GM12878 (cell line): ENCODE measurements around the gene SCUBE3. TPM values are rescaled to one million over a fixed set of nuclear protein-coding genes. Genes with fewer than 3 reads are reported as not detected.

Experiments used
- ATAC-seq: fragments of 200-7000 bp; cut with Tn5 transposase; 3 replicates; pipeline ENCODE4 v1.9.1; 2020; ENCODE audit warnings: mild to moderate bottlenecking, moderate library complexity
- BruUV-seq: library from RNA; stranded (reverse); fragments of 400-500 nt; replicated peaks from 2 replicates; lab custom pipeline; 2021; lab: Mats Ljungman, UMichigan
- CTCF ChIA-PET: fragments of 300-600 bp; sonication (Branson Sonifier 250); formaldehyde crosslinking; extraction: SDS; loops from one replicate; lab custom pipeline; 2021; ENCODE audit warnings: inconsistent platforms; lab: Yijun Ruan, JAX
- POLR2A ChIA-PET: fragments of 350-600 bp; formaldehyde crosslinking; extraction: SDS; loops from one replicate; lab custom pipeline; 2021; ENCODE audit warnings: inconsistent platforms; lab: Charles Lee
- RAD21 ChIA-PET: fragments of 300-600 bp; sonication (Branson Sonifier 250); formaldehyde crosslinking; loops from one replicate; lab custom pipeline; 2023; ENCODE audit warnings: antibody characterized with exemption; ENCODE audit not compliant: unreplicated experiment; lab: Charles Lee
- SMC1A ChIA-PET: fragments of 300-600 bp; sonication (Branson Sonifier 250); formaldehyde crosslinking; loops from one replicate; lab custom pipeline; 2023; ENCODE audit not compliant: unreplicated experiment, uncharacterized antibody; lab: Charles Lee
- DNase-seq: peaks from one replicate; pipeline ENCODE4 v3.0.0-alpha.2; 2011; ENCODE audit warnings: low read depth, low spot score
- FAIRE-seq: peaks from 3 replicates; lab custom pipeline; 2011; peaks lifted over from hg19 to GRCh38; lab: Jason Lieb, UNC
- H2AFZ ChIP-seq: 2 replicates; pipeline ENCODE4 v1.6.0; 2011; ENCODE audit warnings: low read depth, low read length, control low read depth; ENCODE audit not compliant: control insufficient read depth
- H3K27ac ChIP-seq: 2 replicates; pipeline ENCODE4 v1.5.1; 2011; ENCODE audit warnings: control low read depth; ENCODE audit not compliant: control insufficient read depth, insufficient read depth
- H3K27me3 ChIP-seq, 2 experiments: replicated peaks in 1 of 2; 2 replicates each; pipeline versions ENCODE4 v1.6.0 to v1.6.1; 2011; ENCODE audit warnings: low read length in 1 of 2; ENCODE audit not compliant: control insufficient read depth in 2 of 2, insufficient read depth in 2 of 2
- H3K36me3 ChIP-seq, 2 experiments: 2 replicates each; pipeline ENCODE4 v1.5.1; 2011; ENCODE audit warnings: low read length in 1 of 2; ENCODE audit not compliant: control insufficient read depth in 2 of 2, insufficient read depth in 2 of 2
- H3K4me1 ChIP-seq: 2 replicates; pipeline ENCODE4 v1.6.1; 2011; ENCODE audit warnings: mild to moderate bottlenecking, low read length, moderate library complexity, mixed read lengths; ENCODE audit not compliant: control insufficient read depth, insufficient read depth
- H3K4me2 ChIP-seq: 2 replicates; pipeline ENCODE4 v1.6.0; 2011; ENCODE audit warnings: control low read depth; ENCODE audit not compliant: control insufficient read depth, insufficient read depth
- H3K4me3 ChIP-seq: fragments of 200-600 bp; sonication (generic); 2 replicates; pipeline ENCODE4 v1.5.1; 2016
- H3K79me2 ChIP-seq: 2 replicates; pipeline ENCODE4 v1.6.0; 2011; ENCODE audit warnings: low read length; ENCODE audit not compliant: control insufficient read depth, insufficient read depth
- H3K9ac ChIP-seq: 2 replicates; pipeline ENCODE4 v1.8.0; 2011; ENCODE audit warnings: low read length, control low read depth, mixed read lengths; ENCODE audit not compliant: control insufficient read depth, insufficient read depth
- H3K9me3 ChIP-seq: replicated peaks from 3 replicates; pipeline ENCODE4 v1.5.1; 2011; ENCODE audit warnings: mild to moderate bottlenecking, low read length; ENCODE audit not compliant: control insufficient read depth, insufficient read depth
- H4K20me1 ChIP-seq: 2 replicates; pipeline ENCODE4 v1.6.0; 2011; ENCODE audit not compliant: control insufficient read depth, insufficient read depth
- BHLHE40 ChIP-seq, 2 experiments: fragments of 450-650 bp in 1 of 2; IDR thresholded peaks; 2 replicates each; pipeline ENCODE4 v1.6.1; 2011 to 2017; ENCODE audit warnings: low read depth in 2 of 2, borderline replicate concordance in 1 of 2, improper control_type of control experiment in 1 of 2, low read length in 1 of 2, mild to moderate bottlenecking in 1 of 2
- BMI1 ChIP-seq: fragments of 450-650 bp; IDR thresholded peaks from 2 replicates; pipeline ENCODE4 v1.6.1; 2016; ENCODE audit warnings: mild to moderate bottlenecking, moderate library complexity, borderline replicate concordance
- SPI1 ChIP-seq: IDR thresholded peaks from 2 replicates; pipeline ENCODE4 v1.6.1; 2011; ENCODE audit warnings: low read depth, mild to moderate bottlenecking, low read length, moderate library complexity, borderline replicate concordance; ENCODE audit not compliant: insufficient read depth
- WGBS: methylation state at CpG from one replicate; pipeline ENCODE4 v1.1.6; 2016; ENCODE audit warnings: low lambda C conversion rate; ENCODE audit not compliant: insufficient replicate concordance, insufficient coverage; ENCODE audit errors: missing lambda C conversion rate; 5-methylcytosine and 5-hydroxymethylcytosine counted together
- in situ Hi-C: fragments of 300-500 bp; cut with MboI; formaldehyde crosslinking; loops from 9 replicates; pipeline ENCODE4 v1.14.3; 2018; ENCODE audit warnings: mixed read lengths
- intact Hi-C: fragments of 100-400 bp; cut with micrococcal nuclease; formaldehyde crosslinking; loops from one replicate; pipeline ENCODE4 v1.14.2; 2022; ENCODE audit not compliant: unreplicated experiment
- polyA plus RNA-seq, 11 experiments: library from polyadenylated mRNA; depleted of rRNA in 4 of 11; unstranded in 6 of 11; stranded (reverse) in 5 of 11; fragments of >200 nt; fragmentation: Nextera tagmentation in 4 of 11; fragmentation: Illumina TruSeq in 1 of 11; extraction: Ambion mirVana in 4 of 11; extraction: Trizol in 1 of 11; gene quantifications; 1 replicate in 1 of 11; 2 replicates in 10 of 11; pipeline versions ENCODE4 v1.2.1 to v1.2.3, GENCODE V29; 2011 to 2016; ENCODE audit warnings: inconsistent platforms in 2 of 11, missing spikeins in 2 of 11, low read depth in 1 of 11
- total RNA-seq, 4 experiments: library from RNA; depleted of rRNA in 3 of 4; stranded (reverse); fragments of >200 nt in 3 of 4; fragmentation: Illumina TruSeq in 1 of 4; extraction: Trizol in 1 of 4; gene quantifications; 2 replicates each; pipeline versions ENCODE4 v1.2.1 to v1.2.3, GENCODE V29; 2013 to 2021
- TF ChIP-seq, protein P1 (sequence below): IDR thresholded peaks from 2 replicates; pipeline ENCODE4 v1.6.1; 2012; ENCODE audit warnings: low read depth, low read length, improper control_type of control experiment

The SCUBE3 gene
- total and polyA plus RNA-seq, 10 of the 15 experiments (the other 5 are each of a cell fraction or from before 2014, with no cell fraction given), result under 0.01 to 0.20 (median 0.07) TPM; not detected in 4

DNA sequence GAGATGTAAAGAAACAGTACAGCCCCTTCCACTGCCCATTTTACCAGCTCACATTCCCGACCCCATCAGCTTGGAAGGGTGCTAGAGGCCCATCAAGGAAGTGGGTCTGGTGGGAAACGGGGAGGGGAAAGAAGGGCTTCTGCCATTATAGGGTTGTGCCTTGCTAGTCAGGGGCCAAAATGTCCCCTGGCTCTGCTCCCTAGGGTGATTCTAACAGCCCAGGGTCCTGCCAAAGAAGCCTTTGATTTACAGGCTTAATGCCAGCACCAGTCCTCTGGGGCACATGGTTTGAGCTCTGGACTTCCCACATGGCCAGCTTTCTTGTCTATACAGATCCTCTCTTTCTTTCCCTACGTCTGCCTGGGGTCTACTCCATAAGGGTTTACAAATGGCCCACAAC lies 35.2 kb downstream of the SCUBE3 start:
- Histone ChIP-seq H3K9me3 (no peaks in the 10 kb centered on the region), H3K4me3 (0 out of 2 replicates have a peak overlapping the region, but pooled peaks have one; percentile 54), H3K36me3 (no peaks in the 10 kb centered on the region), H3K79me2 (peaks cover 3% of the 10 kb centered on the region; the same call in 1 of the 2 replicates), H2AFZ (0 out of 2 replicates have a peak overlapping the region, but pooled peaks have one; percentile 18), H3K9ac (no peak overlapping the region), H3K27ac (peak overlapping the region; percentile 75), H3K27me3 (no peaks in the 10 kb centered on the region), H3K4me1 (peaks cover 29% of the 10 kb centered on the region), H3K4me2 (peak overlapping the region; percentile 76), H4K20me1 (no peaks in the 10 kb centered on the region)
- ChIA-PET SMC1A (interaction anchor here (0.8 to 1.2 kb wide), 3 partner anchors 9 to 252 kb away, joined by 3 read pairs; no protein-coding TSS in a partner anchor), POLR2A (interaction anchor here (1.6 kb wide), 1 partner anchor 9 kb away, joined by 10 read pairs; the partner anchor contains the start of gene ZNF76), RAD21 (interaction anchor here (1.2 to 1.4 kb wide), 2 partner anchors 12 to 79 kb away, joined by 3 to 4 read pairs; no protein-coding TSS in a partner anchor), CTCF (interaction anchor here (0.8 to 3.9 kb wide), 4 partner anchors 8 to 262 kb away, joined by 3 to 19 read pairs (median 3); partner anchors contain the start of gene ZNF76)
- no peak for TF ChIP-seq BMI1
- TF ChIP-seq BHLHE40 (IDR thresholded peaks at IDR 0.05; ENCODE audit: borderline replicate concordance in 1 of 2, low read depth in 2 of 2, low read length in 1 of 2), result no peak
- in situ Hi-C loops (no loop called here), intact Hi-C loops (no loop called here)
- FAIRE-seq, result no peak
- 53% methylated on average over 3 of the region's 3 CpGs for WGBS
- BruUV-seq, result no TSS peak
- ATAC-seq, result peak; percentile 12; the same call in 2 of the 3 replicates
- DNase-seq, result no peak

DNA sequence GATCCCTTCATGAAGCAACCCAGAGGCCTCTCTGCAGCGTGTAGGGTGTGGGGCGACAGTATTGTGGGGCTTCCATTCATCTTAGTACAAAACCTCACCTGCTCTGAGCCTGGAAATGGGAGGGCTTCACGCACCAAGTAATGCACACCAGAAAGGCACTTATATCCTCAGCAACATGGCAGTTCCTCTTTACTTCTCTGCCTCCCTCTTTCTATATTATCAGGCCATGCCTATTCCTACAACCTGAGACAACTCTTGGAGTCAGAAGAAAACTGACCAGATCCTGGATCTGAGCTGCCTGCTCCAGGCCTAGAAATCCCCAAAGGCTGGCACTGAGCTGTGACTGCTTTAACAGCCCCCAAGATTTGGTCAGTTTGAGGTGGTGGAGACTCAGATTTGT lies 38.2 kb downstream of the SCUBE3 start:
- Histone ChIP-seq H3K9me3 (no peaks in the 10 kb centered on the region), H3K9ac (no peak overlapping the region), H3K4me1 (peaks cover 29% of the 10 kb centered on the region), H4K20me1 (no peaks in the 10 kb centered on the region), H3K36me3 (no peaks in the 10 kb centered on the region), H3K27me3 (no peaks in the 10 kb centered on the region), H3K4me2 (no peak overlapping the region), H2AFZ (no peak overlapping the region), H3K79me2 (peaks cover 3% of the 10 kb centered on the region; the same call in 1 of the 2 replicates), H3K4me3 (no peak overlapping the region), H3K27ac (no peak overlapping the region)
- ChIA-PET SMC1A (no interaction called here), RAD21 (no interaction called here), POLR2A (no interaction called here), CTCF (interaction anchor here (0.6 kb wide), 1 partner anchor 36 kb away, joined by 3 read pairs; no protein-coding TSS in a partner anchor)
- DNase-seq (no peak), ATAC-seq (no peak), FAIRE-seq (no peak)
- TF ChIP-seq, protein P1, sequence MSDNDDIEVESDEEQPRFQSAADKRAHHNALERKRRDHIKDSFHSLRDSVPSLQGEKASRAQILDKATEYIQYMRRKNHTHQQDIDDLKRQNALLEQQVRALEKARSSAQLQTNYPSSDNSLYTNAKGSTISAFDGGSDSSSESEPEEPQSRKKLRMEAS, result no peak
- TF ChIP-seq SPI1, result peak; percentile 29; the same call in 1 of the 2 replicates
- in situ Hi-C loops (no loop called here), intact Hi-C loops (no loop called here)
- BruUV-seq, result no TSS peak
- WGBS, result 92% methylated on average over 3 of the region's 3 CpGs
